HG02759 (cell line): ENCODE data around the gene AATK.
"Not testable (repeated sequence)": the region's sequence is repeated elsewhere in the genome, so short reads cannot be mapped to it uniquely, and the experiment has no call there.

Source experiments
- ATAC-seq: cut with Tn5 transposase; IDR thresholded peaks from one replicate; pipeline ENCODE4 v1.9.1; 2021; ENCODE audit warnings: mild to moderate bottlenecking, moderate library complexity; ENCODE audit not compliant: unreplicated experiment

Gene AATK

GRCh38 chr17:81094509-81095382 is 71.3 kb downstream of the AATK start:
- no peak for ATAC-seq

DNA sequence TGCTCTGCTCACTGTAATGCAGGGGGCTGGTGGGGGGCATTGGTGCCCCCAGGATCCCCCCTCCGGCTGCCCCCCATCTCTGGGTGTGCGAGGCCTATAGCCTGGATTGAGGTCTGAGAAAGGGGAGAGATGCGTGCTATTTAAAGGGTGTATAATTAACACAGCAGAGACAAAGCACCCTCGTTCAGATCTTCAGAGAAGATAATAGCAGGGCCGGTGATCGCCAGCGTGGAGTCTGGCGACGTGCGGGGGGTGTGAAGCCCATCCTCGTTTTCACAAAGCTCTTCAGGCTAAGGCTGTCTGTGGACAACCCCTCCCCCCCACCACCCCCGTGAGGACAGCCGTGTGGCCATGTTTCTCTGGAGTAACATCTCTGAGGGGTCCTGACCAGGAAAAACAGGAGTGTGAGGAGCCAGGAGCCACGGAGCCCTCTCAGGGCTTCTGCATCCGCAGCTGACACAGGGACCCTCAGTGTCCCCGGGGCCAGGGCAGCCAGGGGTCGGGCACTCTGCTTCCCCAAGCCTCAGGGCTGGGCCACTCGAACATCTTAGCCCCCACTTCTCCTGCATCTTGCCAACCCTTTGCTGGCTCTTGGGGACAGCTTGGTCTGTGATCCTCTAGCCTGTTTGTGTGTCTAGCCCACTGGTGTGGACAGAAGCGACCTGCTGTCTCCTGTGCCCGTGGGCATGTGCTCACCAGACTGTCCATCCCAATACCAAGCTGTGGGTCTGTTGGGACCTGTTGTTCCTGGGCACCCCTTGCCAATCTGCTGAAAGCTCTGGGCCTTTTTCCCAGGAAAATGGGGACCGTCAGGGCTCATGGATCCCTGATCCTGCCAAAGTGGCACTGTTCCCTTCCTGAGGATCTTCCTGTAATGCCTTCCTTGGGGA is 72.2 kb downstream of the AATK start:
- ATAC-seq, result no peak

- no peak for ATAC-seq
These were observed 73.4 kb downstream of the AATK start for GRCh38 chr17:81092518-81093095.

GRCh38 chr17:81091774-81092517 is 74.1 kb downstream of the AATK start:
- no peak for ATAC-seq

DNA sequence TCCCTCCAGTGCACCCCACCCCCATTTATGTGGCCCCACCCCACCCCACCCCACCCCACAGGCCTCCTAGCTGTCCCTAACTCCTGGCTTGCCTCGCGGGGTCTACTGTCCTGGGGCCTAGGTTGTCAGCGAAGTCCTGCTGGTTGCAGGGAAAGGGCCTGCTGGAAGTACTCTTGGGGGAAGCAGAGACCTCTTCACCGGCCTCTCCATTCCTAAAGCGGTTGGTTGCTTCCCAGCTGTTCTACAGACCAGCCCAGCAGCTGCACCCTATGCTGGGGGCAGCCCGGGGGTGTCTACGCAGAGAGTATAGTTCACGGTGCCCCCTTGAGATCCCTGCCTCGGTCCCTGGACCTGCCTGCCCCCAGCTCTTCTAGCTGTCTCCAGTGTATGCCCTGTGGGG is 74.9 kb downstream of the AATK start:
- no peak for ATAC-seq

DNA sequence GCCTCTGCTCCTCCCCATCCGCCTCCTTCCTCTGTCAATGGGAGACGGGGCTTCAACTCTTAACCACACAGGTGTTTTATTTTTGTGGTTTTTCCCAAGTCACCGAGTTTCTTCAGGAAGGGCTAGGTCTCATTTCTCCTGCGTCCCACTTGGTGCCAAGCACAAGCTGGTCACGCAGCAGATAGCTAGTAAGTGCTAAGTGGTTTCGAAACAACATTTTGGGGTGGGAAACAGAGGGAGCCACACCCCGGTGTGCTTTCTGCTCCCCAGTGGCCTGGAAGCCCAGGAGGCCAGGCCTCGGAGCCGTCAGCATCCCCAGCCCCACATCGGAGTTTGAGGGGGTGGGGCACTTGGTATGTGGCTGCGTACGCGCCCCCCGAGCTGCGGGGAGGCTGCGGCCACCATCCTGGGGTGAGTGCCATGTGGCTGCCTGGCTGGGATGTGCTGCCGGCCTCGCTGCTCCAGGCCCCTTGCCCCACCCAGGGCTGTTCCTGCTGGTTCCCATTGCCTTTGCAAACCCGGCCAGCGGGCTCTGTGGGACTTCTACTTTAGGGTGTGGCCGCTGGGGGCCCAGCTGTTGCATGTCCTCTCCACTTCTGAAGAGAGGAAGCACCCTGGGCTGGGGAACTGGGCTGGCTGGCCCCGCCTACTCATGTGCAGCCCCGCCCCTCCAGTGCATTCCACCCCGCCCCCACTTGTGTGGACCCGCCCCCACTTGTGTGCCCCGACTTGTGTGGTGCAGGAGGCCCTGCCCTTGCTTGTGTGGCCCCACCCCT is 75.5 kb downstream of the AATK start:
- no peak for ATAC-seq

DNA sequence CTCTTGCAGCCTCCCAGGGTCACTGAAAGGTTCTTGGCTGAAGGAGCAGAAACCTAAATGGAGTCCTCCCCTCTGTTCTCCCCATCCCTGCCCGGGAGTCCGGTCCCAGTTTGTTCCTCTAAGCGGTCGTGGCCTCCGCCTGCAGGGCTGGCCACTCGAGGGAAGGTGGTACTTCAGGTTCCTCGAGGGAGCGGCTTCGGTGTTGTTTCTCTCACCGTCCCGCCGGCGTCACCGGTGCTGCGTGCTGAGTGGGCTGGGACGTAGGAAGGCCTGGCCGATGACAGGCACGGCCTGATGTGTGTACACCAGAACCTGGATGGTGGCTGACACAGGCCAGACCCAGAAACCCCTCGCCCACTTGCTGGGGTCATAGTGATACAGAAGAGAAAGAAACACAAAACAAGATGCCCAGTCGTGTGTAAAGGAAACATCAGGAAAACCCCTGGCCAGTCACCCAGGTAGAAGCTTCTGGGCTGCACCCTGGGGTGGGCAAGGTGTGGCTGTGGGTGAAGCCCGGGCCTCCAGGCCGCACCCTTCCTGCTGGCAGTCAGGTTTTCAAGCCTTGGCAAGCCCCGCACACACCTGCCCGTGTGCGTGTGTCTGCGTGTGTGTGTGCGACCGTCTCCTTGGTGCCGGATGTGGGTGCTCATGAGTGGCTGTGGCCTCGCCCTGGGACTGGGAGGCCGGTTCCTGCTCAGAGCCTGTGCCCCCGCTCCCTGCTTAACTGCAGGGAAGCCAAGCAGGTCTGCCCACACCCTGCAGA is 79.1 kb downstream of the AATK start:
- ATAC-seq, result no peak

DNA sequence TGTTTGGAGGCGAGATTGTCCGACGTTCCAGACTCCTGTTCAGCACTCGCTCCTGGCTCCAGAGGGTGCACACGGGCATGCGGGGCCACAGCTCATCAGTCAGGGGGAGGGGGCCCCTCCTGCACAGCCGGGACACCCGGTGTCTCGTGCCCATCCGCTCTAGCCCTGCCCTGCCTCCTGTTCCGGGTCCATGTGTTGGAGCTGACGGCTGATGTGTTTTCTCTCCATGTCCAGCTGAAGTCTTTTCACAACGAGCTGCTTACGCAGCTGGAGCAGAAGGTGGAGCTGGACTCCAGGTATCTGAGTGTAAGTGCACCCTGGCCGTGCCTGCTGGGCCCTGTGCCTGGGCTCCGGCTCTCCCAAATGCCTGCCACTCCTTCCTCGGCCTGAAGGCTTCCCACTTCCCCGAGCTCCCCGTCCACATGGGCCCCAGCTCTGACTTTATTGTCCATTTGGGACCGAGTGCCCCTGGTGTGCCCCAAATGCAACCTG is 80.6 kb downstream of the AATK start:
- ATAC-seq, result no peak

DNA sequence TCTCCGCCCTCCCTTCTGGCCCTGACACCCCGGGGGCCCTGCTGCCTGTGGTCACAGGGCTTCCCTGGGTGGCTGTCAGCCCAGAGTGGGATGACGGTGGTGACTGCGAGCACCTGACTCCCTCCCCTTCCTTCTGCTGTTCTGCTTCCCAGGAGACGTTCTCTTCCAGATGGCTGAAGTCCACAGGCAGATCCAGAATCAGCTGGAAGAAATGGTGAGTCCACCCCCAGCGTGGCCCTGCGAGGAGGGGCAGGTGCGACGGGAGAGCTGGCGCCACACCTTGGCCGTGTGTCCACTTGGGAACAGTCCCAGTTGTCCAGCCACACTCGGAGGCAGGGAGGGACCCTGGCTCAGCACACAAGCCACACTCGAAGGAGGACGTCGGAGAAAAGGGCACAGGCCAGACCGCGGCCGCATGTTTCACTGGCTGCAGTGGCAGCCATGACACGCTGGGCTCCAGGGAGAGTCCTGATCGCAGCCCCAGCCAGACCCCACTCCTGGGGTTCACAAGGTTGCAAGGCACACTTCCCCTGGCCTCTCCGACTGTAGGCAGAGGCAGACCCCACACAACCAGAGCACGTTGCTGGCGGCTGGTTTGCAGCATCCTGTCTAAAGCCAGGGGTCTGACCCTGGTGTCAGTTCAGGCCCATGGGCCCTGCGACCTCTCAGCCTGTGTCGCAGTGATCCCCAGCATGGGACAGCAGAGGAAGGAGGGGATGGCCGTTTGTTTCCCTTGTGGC is 81.2 kb downstream of the AATK start:
- no peak for ATAC-seq

DNA sequence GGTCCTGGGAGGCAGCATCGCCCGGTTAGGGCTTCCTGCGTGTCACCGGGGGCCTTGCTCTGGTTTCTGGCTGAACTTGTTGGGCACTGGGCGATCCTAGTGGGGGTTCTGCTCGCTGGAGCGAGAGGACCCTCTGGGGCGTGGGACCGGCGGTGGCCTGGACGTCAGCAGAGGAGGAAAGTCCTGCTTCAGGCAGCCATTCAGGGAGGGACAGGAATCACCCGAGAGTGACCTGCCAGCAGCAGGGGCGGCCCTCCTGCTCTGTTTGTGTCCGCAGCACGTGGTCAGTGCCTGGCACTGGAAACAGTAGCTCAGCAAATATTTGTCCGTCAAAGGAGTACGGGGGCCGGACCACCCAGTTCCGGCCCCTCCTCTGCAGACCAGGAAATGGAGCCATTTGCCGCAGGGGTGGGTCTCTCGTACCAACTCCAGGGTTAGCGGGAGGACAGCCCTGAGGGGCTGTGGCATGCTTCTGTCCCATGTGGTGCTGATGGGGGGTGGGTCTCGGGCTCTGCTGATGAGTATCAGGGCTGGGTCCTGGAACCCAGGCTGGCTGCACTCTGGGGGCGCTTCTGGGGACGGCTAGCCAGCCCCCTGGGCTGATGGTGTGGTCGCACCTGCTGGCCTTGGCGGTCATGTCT is 82.8 kb downstream of the AATK start:
- no peak for ATAC-seq

- no peak for ATAC-seq
These were observed 83.6 kb downstream of the AATK start for GRCh38 chr17:81082177-81083073.

GRCh38 chr17:81081222-81082176 is 84.5 kb downstream of the AATK start:
- no peak for ATAC-seq

GRCh38 chr17:81080019-81080418 is 86.0 kb downstream of the AATK start:
- no peak for ATAC-seq

- ATAC-seq, result not testable (repeated sequence)
These were observed 87.8 kb downstream of the AATK start for GRCh38 chr17:81078026-81078913.

DNA sequence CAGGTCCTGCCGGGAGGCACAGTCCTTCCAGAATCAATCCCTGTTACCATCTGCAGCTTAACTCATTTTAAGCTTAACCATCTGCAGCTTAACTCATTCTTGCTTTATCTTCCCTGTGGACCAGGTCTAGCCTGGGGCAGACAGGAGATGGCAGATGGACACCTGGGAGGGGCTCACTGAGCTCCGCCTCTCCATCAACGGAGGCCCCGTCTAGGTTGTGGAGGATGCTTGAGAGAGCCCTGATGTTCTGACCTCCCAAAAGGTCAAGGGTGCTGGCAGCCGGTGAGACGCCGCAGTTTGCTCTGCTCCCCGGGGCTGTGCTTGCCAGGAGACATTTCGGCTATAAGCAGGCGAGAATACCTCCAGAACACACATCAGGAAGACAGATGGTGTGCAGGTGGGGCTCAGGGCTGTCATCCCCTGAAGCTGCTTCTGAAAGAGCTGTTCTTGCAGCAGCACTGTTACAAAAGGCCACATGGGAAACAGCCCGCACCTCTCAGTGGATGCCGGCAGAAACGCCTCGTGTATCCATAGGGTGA is 89.8 kb downstream of the AATK start:
- no peak for ATAC-seq
